HepG2 (cell line): ENCODE data around the gene RNASE13. TPM values are rescaled to one million over a fixed set of nuclear protein-coding genes. Genes with fewer than 3 reads are reported as not detected.

Experiments used
- ARHGAP35 ChIP-seq: sonication (generic); formaldehyde crosslinking; IDR thresholded peaks from 2 replicates; pipeline ENCODE4 v1.9.0; 2022; ENCODE audit warnings: mild to moderate bottlenecking, inconsistent platforms, moderate library complexity, missing genetic modification reagents, borderline replicate concordance
- CREM ChIP-seq, 2 experiments: sonication (generic) in 1 of 2; formaldehyde crosslinking in 1 of 2; IDR thresholded peaks; 2 replicates each; pipeline versions ENCODE4 v1.4.0 to v1.6.1; 2016 to 2020; ENCODE audit warnings: antibody characterized with exemption in 1 of 2, mild to moderate bottlenecking in 1 of 2, missing genetic modification reagents in 1 of 2
- DNMT3B ChIP-seq: conservative IDR thresholded peaks from 2 replicates; pipeline ENCODE4 v1.6.1; 2016; ENCODE audit warnings: missing biosample characterization, control low read depth
- FOXK1 ChIP-seq: sonication (generic); formaldehyde crosslinking; IDR thresholded peaks from 2 replicates; pipeline ENCODE4 v1.4.0; 2020; ENCODE audit warnings: low read depth, missing genetic modification reagents, borderline replicate concordance
- HOXA7 ChIP-seq: sonication (generic); formaldehyde crosslinking; IDR thresholded peaks from 2 replicates; pipeline ENCODE4 v1.8.1; 2022; ENCODE audit warnings: mild to moderate bottlenecking, missing genetic modification reagents, moderate library complexity
- SAP130 ChIP-seq: IDR thresholded peaks from 2 replicates; pipeline ENCODE4 v1.6.1; 2016; ENCODE audit warnings: low read depth
- TSC22D2 ChIP-seq: sonication (generic); formaldehyde crosslinking; IDR thresholded peaks from 2 replicates; pipeline ENCODE4 v1.5.1; 2020; ENCODE audit warnings: missing genetic modification reagents, mild to moderate bottlenecking, borderline replicate concordance
- ZHX2 ChIP-seq, 2 experiments: sonication (generic) in 1 of 2; formaldehyde crosslinking in 1 of 2; IDR thresholded peaks; 2 replicates each; pipeline versions ENCODE4 v1.6.1 to v1.9.0; 2014 to 2022; ENCODE audit warnings: antibody characterized with exemption in 1 of 2, borderline replicate concordance in 1 of 2, inconsistent platforms in 1 of 2, low read depth in 1 of 2, missing genetic modification reagents in 1 of 2
- ZNF280D ChIP-seq: sonication (generic); formaldehyde crosslinking; IDR thresholded peaks from 2 replicates; pipeline ENCODE4 v1.5.1; 2020; ENCODE audit warnings: mild to moderate bottlenecking, missing genetic modification reagents
- ZNF3 ChIP-seq: IDR thresholded peaks from 2 replicates; pipeline ENCODE4 v1.7.0; 2017; ENCODE audit warnings: inconsistent platforms
- ZNF44 ChIP-seq: sonication (generic); formaldehyde crosslinking; IDR thresholded peaks from 2 replicates; pipeline ENCODE4 v1.5.1; 2020; ENCODE audit warnings: mild to moderate bottlenecking, missing genetic modification reagents
- ZNF589 ChIP-seq: sonication (generic); formaldehyde crosslinking; conservative IDR thresholded peaks from 2 replicates; pipeline ENCODE4 v1.8.0; 2022; ENCODE audit warnings: mild to moderate bottlenecking, moderate library complexity, missing genetic modification reagents
- ZNF616 ChIP-seq: sonication (generic); formaldehyde crosslinking; IDR thresholded peaks from 2 replicates; pipeline ENCODE4 v1.5.0; 2020; ENCODE audit warnings: low read depth, mild to moderate bottlenecking, missing genetic modification reagents
- ZNF83 ChIP-seq: sonication (generic); formaldehyde crosslinking; IDR thresholded peaks from 2 replicates; pipeline ENCODE4 v1.4.0; 2020; ENCODE audit warnings: missing genetic modification reagents, mild to moderate bottlenecking, borderline replicate concordance
- ZZZ3 ChIP-seq: sonication (generic); formaldehyde crosslinking; IDR thresholded peaks from 2 replicates; pipeline ENCODE4 v1.4.0; 2020; ENCODE audit warnings: missing genetic modification reagents, mild to moderate bottlenecking, borderline replicate concordance
- polyA plus RNA-seq, 8 experiments: library from polyadenylated mRNA; depleted of rRNA in 3 of 8; stranded (reverse) in 7 of 8; unstranded in 1 of 8; fragments of >200 nt; fragmentation: Illumina TruSeq in 4 of 8; extraction: Trizol in 4 of 8; gene quantifications; 2 replicates each; pipeline versions ENCODE4 v1.2.1 to v1.2.3, GENCODE V29; 2011 to 2016; ENCODE audit warnings: low read depth in 4 of 8, missing spikeins in 1 of 8, mixed read lengths in 1 of 8; ENCODE audit not compliant: insufficient read depth in 1 of 8
- total RNA-seq, 5 experiments: library from RNA; depleted of rRNA; stranded (reverse); fragments of >200 nt; fragmentation: Illumina TruSeq; extraction: Trizol; gene quantifications; 2 replicates each; pipeline ENCODE4 v1.2.3, GENCODE V29; 2016; ENCODE audit warnings: low read depth in 1 of 5
- TF ChIP-seq, protein P1 (sequence below): sonication (generic); formaldehyde crosslinking; conservative IDR thresholded peaks from 2 replicates; pipeline ENCODE4 v1.8.0; 2022; ENCODE audit warnings: low read depth, missing genetic modification reagents
- TF ChIP-seq, protein P2 (sequence below): conservative IDR thresholded peaks from 2 replicates; pipeline ENCODE4 v1.6.1; 2018; ENCODE audit warnings: missing genetic modification reagents

RNASE13 gene
- total and polyA plus RNA-seq, 2 of the 13 experiments (the other 11 are each of a cell fraction or from before 2014, with no cell fraction given) = 1.0 TPM; not detected in 1

DNA sequence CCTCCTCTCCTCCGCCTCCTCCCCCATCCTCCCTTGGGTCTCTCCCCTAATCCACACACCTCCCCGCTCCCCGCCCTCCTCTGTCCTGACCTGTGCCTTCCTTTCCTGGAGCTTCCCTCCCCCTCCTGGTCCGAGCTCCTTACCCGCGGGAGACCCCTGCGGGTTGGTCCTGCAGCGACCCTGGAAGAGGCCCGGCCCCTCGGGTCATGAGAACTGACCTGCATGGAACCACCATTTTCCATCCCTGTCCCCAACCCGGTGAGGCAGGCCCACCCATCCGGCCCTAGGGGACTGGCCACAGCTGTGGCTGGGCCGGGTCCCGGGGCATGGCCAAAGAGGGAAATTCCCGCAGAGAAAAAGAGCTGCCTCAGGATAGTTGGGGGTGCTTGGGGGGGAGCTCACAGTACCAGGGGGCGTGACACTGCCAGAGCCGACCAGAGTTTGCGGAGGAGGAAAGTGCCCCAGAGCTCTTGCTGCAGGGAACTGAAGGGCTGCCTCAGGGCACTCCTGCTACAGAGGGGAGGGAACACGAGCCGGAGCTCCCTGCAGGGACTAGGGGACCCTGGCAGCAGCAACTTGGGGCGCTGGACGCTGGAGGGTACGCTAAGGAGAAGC lies 36.1 kb upstream of the RNASE13 start (continued):
- TF ChIP-seq, protein P1, sequence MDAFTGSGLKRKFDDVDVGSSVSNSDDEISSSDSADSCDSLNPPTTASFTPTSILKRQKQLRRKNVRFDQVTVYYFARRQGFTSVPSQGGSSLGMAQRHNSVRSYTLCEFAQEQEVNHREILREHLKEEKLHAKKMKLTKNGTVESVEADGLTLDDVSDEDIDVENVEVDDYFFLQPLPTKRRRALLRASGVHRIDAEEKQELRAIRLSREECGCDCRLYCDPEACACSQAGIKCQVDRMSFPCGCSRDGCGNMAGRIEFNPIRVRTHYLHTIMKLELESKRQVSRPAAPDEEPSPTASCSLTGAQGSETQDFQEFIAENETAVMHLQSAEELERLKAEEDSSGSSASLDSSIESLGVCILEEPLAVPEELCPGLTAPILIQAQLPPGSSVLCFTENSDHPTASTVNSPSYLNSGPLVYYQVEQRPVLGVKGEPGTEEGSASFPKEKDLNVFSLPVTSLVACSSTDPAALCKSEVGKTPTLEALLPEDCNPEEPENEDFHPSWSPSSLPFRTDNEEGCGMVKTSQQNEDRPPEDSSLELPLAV = no peak
- TF ChIP-seq SAP130 (peak; percentile 65), CREM (IDR thresholded peaks at IDR 0.05) (no peak), CREM (CRISPR knock-in tag; IDR thresholded peaks at IDR 0.05) (no peak), HOXA7 (CRISPR knock-in tag) (no peak), TSC22D2 (CRISPR knock-in tag) (0 out of 2 replicates have a peak, but pooled peaks have one; percentile 13), ZNF3 (CRISPR knock-in tag) (no peak), ZNF589 (no peak), ZNF280D (CRISPR knock-in tag) (0 out of 2 replicates have a peak, but pooled peaks have one; percentile 6), ZNF83 (CRISPR knock-in tag) (no peak), ZNF44 (CRISPR knock-in tag) (no peak; the same call in 1 of the 2 replicates), ZNF616 (CRISPR knock-in tag) (no peak), ZHX2 (IDR thresholded peaks at IDR 0.05; ENCODE audit: low read depth) (peak; percentile 57; the same call in 1 of the 2 replicates), ZHX2 (CRISPR knock-in tag; IDR thresholded peaks at IDR 0.05; ENCODE audit: borderline replicate concordance) (no peak), ARHGAP35 (CRISPR knock-in tag) (no peak), ZZZ3 (CRISPR knock-in tag) (no peak), DNMT3B (CRISPR knock-in tag) (no peak), FOXK1 (CRISPR knock-in tag) (no peak)
- TF ChIP-seq, protein P2, sequence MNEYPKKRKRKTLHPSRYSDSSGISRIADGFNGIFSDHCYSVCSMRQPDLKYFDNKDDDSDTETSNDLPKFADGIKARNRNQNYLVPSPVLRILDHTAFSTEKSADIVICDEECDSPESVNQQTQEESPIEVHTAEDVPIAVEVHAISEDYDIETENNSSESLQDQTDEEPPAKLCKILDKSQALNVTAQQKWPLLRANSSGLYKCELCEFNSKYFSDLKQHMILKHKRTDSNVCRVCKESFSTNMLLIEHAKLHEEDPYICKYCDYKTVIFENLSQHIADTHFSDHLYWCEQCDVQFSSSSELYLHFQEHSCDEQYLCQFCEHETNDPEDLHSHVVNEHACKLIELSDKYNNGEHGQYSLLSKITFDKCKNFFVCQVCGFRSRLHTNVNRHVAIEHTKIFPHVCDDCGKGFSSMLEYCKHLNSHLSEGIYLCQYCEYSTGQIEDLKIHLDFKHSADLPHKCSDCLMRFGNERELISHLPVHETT (CRISPR knock-in tag) = no peak
